Measurements from ENCODE around the gene UTP3.
"Not testable (repeated sequence)": the region's sequence is repeated elsewhere in the genome, so short reads cannot be mapped to it uniquely, and the experiment has no call there.

Gene UTP3

DNA sequence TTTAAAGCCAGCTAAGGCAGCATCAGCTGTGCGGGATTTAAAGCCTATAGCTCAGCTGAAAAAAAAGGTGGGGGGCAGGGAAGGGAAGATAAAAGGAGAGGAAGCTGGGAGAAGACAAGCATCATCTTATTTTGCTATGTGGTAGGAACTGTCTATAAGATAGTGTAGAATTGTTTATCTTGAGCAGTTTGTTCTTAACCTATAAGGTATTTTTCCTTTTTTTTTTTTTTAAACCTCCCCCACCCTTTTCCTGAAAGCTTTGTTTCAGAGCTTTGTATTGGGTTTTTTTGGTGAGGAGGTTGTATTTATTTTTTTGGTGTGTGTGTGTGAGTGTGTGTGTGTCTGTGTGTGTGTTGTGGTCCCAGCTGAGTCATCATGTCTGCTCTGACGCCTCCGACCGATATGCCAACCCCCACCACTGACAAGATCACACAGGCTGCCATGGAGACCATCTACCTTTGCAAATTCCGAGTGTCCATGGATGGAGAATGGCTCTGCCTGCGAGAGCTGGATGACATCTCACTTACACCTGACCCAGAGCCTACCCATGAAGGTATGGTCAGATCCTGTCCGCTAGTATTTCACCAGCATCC lies 34.0 kb downstream of the UTP3 start:
- H3K27ac ChIP-seq = peak overlapping the region; percentile 40
- TF ChIP-seq, protein P1, sequence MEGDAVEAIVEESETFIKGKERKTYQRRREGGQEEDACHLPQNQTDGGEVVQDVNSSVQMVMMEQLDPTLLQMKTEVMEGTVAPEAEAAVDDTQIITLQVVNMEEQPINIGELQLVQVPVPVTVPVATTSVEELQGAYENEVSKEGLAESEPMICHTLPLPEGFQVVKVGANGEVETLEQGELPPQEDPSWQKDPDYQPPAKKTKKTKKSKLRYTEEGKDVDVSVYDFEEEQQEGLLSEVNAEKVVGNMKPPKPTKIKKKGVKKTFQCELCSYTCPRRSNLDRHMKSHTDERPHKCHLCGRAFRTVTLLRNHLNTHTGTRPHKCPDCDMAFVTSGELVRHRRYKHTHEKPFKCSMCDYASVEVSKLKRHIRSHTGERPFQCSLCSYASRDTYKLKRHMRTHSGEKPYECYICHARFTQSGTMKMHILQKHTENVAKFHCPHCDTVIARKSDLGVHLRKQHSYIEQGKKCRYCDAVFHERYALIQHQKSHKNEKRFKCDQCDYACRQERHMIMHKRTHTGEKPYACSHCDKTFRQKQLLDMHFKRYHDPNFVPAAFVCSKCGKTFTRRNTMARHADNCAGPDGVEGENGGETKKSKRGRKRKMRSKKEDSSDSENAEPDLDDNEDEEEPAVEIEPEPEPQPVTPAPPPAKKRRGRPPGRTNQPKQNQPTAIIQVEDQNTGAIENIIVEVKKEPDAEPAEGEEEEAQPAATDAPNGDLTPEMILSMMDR (conservative IDR thresholded peaks at IDR 0.05) = no peak

DNA sequence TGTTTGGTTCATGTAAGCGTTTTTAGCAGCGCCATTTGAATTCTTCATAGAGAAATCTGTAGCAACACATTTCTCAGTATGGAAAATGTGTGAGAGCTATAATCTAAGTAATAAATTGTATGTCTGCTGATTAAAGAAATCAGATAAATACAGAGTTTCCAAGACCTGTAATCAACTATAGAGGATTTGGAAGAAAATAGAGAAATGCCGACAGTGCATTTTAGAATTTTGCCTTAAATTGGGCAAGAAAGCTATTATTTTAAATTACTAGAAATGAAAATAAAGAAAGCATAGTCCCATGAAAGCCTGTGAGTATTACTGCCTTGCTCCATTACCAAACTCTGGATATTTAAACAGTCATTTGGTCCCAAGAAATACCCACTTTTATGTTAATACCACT lies 36.1 kb downstream of the UTP3 start:
- H3K27ac ChIP-seq = no peak overlapping the region
- TF ChIP-seq, protein P1 (conservative IDR thresholded peaks at IDR 0.05) = no peak

DNA sequence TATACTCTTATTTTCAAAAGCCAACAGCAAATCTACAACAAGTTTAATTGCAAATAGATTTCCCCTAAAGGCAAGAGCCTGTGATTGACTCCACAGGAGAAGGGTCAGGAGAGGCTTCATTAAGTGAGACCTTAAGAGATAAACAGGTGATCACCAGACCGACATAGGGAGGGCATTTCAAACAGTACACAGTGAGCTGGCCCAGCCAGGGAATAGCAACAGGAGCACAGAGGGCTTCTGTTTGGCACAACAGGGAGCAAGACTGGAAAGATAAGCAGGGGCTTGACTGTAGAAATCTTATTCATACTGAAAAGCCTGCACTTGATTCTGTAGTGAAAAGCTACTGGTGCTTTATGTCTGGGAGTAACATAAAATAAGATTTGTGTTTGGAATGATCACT lies 37.3 kb downstream of the UTP3 start:
- TF ChIP-seq, protein P1 (conservative IDR thresholded peaks at IDR 0.05) = no peak
- H3K27ac ChIP-seq = no peak overlapping the region

DNA sequence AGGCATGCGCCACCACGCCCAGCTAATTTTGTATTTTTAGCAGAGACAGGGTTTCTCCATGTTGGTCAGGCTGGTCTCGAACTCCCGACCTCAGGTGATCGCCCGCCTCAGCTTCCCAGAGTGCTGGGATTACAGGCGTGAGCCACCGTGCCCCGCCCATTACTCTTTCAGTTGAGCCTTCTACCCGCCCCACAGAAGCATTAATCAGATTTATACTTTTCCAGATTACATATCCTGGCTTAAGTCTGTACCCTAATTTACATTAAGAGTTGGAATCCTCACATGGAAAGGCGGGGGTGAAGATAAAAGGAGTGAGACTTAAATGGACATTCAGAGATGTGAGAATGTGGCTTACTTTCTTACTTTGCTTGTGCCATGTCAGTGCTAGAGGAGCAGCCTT lies 38.2 kb downstream of the UTP3 start:
- not testable (repeated sequence) for H3K27ac ChIP-seq

DNA sequence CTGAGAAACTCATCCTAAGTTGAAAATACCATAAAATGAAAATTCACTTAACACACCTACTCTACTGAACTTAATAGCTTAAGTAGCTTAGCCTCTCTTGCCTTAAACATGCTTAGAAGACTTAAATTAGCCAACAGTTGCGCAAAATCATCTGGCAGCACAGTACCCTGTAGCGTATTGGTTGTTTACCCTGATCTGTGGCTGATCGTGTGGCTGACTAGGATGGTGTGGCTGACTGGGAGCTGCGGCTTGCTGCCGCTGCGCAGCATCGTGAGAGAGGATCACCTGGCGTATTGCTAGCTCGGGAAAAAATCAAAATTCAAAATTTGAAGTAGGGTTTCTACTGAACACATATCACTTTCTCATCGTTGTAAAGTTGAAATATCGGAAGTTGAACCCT lies 39.8 kb downstream of the UTP3 start:
- H3K27ac ChIP-seq = no peak overlapping the region
- TF ChIP-seq, protein P1 (conservative IDR thresholded peaks at IDR 0.05) = no peak

DNA sequence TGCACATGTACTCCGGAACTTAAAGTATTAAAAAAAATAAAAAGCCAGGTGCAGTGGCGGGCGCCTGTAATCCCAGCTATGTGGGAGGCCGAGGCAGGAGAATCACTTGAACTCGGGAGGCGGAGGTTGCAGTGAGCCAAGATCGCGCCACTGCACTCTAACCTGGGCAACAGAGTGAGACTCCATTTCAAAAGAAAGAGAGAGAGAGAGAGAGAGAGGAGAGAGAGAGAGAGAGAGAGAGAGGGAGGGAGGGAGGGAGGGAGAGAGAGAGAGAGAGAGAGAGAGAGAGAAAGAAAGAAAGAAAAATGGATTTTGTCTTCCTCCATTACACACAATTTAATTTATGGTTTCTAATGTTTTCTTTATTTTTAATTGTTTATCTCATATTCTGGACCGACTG lies 44.5 kb downstream of the UTP3 start:
- not testable (repeated sequence) for H3K27ac ChIP-seq

DNA sequence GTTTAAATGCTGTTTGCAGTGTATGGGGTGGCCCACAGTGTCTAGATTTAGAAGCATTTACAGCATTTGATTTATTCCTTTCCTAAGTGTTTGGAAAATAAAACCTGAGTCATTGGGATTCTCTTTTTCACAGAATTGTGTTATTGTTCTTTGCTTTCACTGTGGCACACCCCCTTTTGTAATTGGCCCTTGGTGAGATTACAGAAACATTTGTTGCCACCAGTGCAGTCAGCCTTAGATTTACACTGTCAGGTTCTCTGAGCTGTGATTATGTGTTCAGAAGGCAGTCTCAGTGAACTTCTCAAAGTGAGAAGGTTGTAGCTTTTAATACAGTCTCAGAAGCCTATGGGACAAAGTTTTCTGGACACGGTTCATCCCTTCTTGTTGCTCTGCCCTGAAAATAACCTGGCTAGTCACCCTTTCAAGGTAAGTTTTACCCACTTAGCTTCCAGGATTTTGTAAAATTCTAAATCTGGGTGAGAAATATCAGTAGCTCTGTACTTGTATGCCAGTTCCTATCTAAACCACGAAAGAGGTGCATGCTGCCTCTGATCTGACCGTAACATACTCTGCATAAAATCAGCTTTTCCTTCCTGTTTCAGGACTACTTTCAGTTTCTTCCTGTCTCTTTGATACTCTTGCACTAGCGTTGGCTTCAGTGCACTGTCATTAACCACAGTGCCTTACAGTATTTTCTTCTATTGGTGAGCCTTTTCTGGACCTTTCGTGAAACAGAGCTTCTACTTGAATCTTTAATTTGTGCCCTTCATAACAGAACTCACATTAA lies 46.0 kb downstream of the UTP3 start:
- peak overlapping the region; percentile 80 for H3K27ac ChIP-seq

DNA sequence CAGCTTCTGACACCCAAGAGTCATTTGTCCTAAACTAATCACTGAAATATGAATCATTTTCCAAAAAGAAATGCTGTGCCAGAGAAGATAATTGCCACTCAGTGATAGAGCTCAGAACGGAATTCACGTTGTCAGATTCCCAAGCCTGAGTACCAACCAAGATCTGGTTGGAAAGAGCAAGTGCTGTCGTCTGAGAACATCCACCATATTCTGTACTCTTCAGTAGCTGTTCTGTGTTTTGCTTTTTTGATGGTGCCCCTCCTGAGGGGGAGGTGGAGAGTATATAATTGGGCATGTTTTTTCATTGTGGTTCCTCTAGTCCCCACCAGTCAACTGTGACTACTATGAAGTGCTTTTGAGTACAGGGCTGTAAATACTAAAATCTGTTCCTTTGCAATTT lies 46.6 kb downstream of the UTP3 start:
- TF ChIP-seq, protein P1 (conservative IDR thresholded peaks at IDR 0.05) = no peak
- H3K27ac ChIP-seq = peak overlapping the region; percentile 80

More for the DNA sequence above, 46.0 kb downstream of the UTP3 start:
- TF ChIP-seq, protein P1 (conservative IDR thresholded peaks at IDR 0.05) = no peak

Measured in VCaP (cell line).